ENCODE measurements around the gene RTN1. TPM values are rescaled to one million over a fixed set of nuclear protein-coding genes. Genes with fewer than 3 reads are reported as not detected.

The RTN1 gene
- polyA plus RNA-seq, 1 donor from 2014 or later = 1,138 TPM

GRCh38 chr14:59882957-59883356 lies 12.4 kb upstream of the RTN1 start:
- no peak for TF ChIP-seq EP300 (conservative IDR thresholded peaks at IDR 0.05; ENCODE audit: poor library complexity, severe bottlenecking)
- no peak for TF ChIP-seq EZH2 (IDR thresholded peaks at IDR 0.05; ENCODE audit: borderline replicate concordance, insufficient read depth, low read length, poor library complexity, severe bottlenecking)
- TF ChIP-seq CTCF (IDR thresholded peaks at IDR 0.05; ENCODE audit: poor library complexity, severe bottlenecking) = no peak
- no peak for TF ChIP-seq TAF1 (IDR thresholded peaks at IDR 0.05; ENCODE audit: low read depth)
- no peak for TF ChIP-seq POLR2AphosphoS5 (IDR thresholded peaks at IDR 0.05)
- TF ChIP-seq SMC3 (conservative IDR thresholded peaks at IDR 0.05; ENCODE audit: poor library complexity) = no peak
- TF ChIP-seq REST (IDR thresholded peaks at IDR 0.05; ENCODE audit: borderline replicate concordance) = no peak
- no peak for TF ChIP-seq MXI1 (conservative IDR thresholded peaks at IDR 0.05; ENCODE audit: poor library complexity, severe bottlenecking)
- no peak for TF ChIP-seq RAD21 (conservative IDR thresholded peaks at IDR 0.05)
- Histone ChIP-seq H2AFZ (ENCODE audit: low read depth, low read length) (no peak overlapping the region), H3K27me3 (ENCODE audit: insufficient read depth, low read depth, low read length) (no peaks in the 10 kb centered on the region), H3K9me3 (ENCODE audit: low read length) (no peaks in the 10 kb centered on the region), H3K79me2 (replicated peaks; ENCODE audit: insufficient read depth, low read length) (no peaks in the 10 kb centered on the region), H3K4me2 (ENCODE audit: low read length) (no peak overlapping the region), H3K27ac (ENCODE audit: low read length) (no peak overlapping the region), H3K4me3 (ENCODE audit: low read length) (no peak overlapping the region), H3K9ac (ENCODE audit: low read length) (no peak overlapping the region), H3K36me3 (ENCODE audit: insufficient read depth, low read length) (no peaks in the 10 kb centered on the region), H3F3A (ENCODE audit: insufficient read depth, low read length, poor library complexity, severe bottlenecking) (no peaks in the 10 kb centered on the region), H4K20me1 (ENCODE audit: insufficient read depth) (no peaks in the 10 kb centered on the region), H3K9me2 (ENCODE audit: insufficient read depth, low read length) (no peaks in the 10 kb centered on the region)

DNA sequence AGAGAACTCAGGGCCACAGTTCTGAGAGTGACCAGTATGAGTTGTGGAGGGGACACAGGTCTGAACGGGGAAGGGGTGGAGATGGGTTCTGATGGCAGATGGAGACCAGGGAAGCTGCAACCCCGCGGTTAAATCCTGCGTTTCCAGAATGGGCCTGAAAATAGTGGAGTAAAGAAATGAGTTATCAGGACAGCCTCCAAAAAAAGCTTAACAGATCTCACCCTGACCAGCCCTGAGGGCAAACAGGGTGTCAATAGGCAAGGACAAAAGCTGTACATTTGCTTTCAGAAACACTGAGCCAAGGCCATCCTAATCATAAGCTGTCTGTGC lies 555 bp upstream of the RTN1 start:
- Histone ChIP-seq H4K20me1 (ENCODE audit: insufficient read depth) (no peaks in the 10 kb centered on the region), H3K36me3 (ENCODE audit: insufficient read depth, low read length) (no peaks in the 10 kb centered on the region), H2AFZ (ENCODE audit: low read depth, low read length) (peak overlapping the region; percentile 74), H3K4me3 (ENCODE audit: low read length) (peak overlapping the region; percentile 77), H3K27ac (ENCODE audit: low read length) (peak overlapping the region; percentile 33), H3K79me2 (replicated peaks; ENCODE audit: insufficient read depth, low read length) (peaks cover 3% of the 10 kb centered on the region), H3K9ac (ENCODE audit: low read length) (peak overlapping the region; percentile 70), H3K9me2 (ENCODE audit: insufficient read depth, low read length) (no peaks in the 10 kb centered on the region), H3K9me3 (ENCODE audit: low read length) (no peaks in the 10 kb centered on the region), H3K4me2 (ENCODE audit: low read length) (peak overlapping the region; percentile 64), H3F3A (ENCODE audit: insufficient read depth, low read length, poor library complexity, severe bottlenecking) (no peaks in the 10 kb centered on the region), H3K27me3 (ENCODE audit: insufficient read depth, low read depth, low read length) (peaks cover 5% of the 10 kb centered on the region)
- TF ChIP-seq MXI1 (conservative IDR thresholded peaks at IDR 0.05; ENCODE audit: poor library complexity, severe bottlenecking) (no peak), POLR2AphosphoS5 (IDR thresholded peaks at IDR 0.05) (no peak), SMC3 (conservative IDR thresholded peaks at IDR 0.05; ENCODE audit: poor library complexity) (no peak), TAF1 (IDR thresholded peaks at IDR 0.05; ENCODE audit: low read depth) (no peak), EZH2 (IDR thresholded peaks at IDR 0.05; ENCODE audit: borderline replicate concordance, insufficient read depth, low read length, poor library complexity, severe bottlenecking) (no peak), EP300 (conservative IDR thresholded peaks at IDR 0.05; ENCODE audit: poor library complexity, severe bottlenecking) (no peak), REST (IDR thresholded peaks at IDR 0.05; ENCODE audit: borderline replicate concordance) (no peak), CTCF (IDR thresholded peaks at IDR 0.05; ENCODE audit: poor library complexity, severe bottlenecking) (no peak), RAD21 (conservative IDR thresholded peaks at IDR 0.05) (no peak)

All from neural cell (in vitro differentiated cells).